ENCODE data around the gene MSX2.

Gene MSX2

GRCh38 chr5:174687503-174687902 is 36.9 kb upstream of the MSX2 start:
- Mint-ChIP-seq H3K27me3 (ENCODE audit: low read depth) (peaks cover 76% of the 10 kb centered on the region), H3K27ac (no peak overlapping the region), H3K9me3 (no peaks in the 10 kb centered on the region), H3K4me3 (no peak overlapping the region), H3K4me1 (peaks cover 8% of the 10 kb centered on the region), H3K36me3 (ENCODE audit: low read depth) (no peaks in the 10 kb centered on the region)
- TF ChIP-seq CTCF (IDR thresholded peaks at IDR 0.05; ENCODE audit: unreplicated experiment in 3 of 3), result no peak

- TF ChIP-seq CTCF (IDR thresholded peaks at IDR 0.05; ENCODE audit: unreplicated experiment in 3 of 3), result no peak
- H3K36me3 Mint-ChIP-seq (ENCODE audit: low read depth), result no peaks in the 10 kb centered on the region
- peak overlapping the region; percentile 32 to 53 (median 46) for H3K4me3 Mint-ChIP-seq
- peaks cover 11% of the 10 kb centered on the region for H3K4me1 Mint-ChIP-seq
- H3K9me3 Mint-ChIP-seq, result no peaks in the 10 kb centered on the region
- peaks cover 88% of the 10 kb centered on the region for H3K27me3 Mint-ChIP-seq (ENCODE audit: low read depth)
- no peak overlapping the region for H3K27ac Mint-ChIP-seq
These were observed 35.7 kb upstream of the MSX2 start for GRCh38 chr5:174688441-174689354.

- Mint-ChIP-seq H3K36me3 (ENCODE audit: low read depth) (no peaks in the 10 kb centered on the region), H3K27ac (no peak overlapping the region), H3K9me3 (no peaks in the 10 kb centered on the region), H3K4me1 (peaks cover 11% of the 10 kb centered on the region), H3K4me3 (no peak overlapping the region), H3K27me3 (ENCODE audit: low read depth) (peaks cover 99% of the 10 kb centered on the region)
- no peak for TF ChIP-seq CTCF (IDR thresholded peaks at IDR 0.05; ENCODE audit: unreplicated experiment in 3 of 3)
These were observed 34.1 kb upstream of the MSX2 start for GRCh38 chr5:174690271-174690670.

GRCh38 chr5:174692381-174692780 is 32.0 kb upstream of the MSX2 start:
- no peaks in the 10 kb centered on the region for H3K36me3 Mint-ChIP-seq (ENCODE audit: low read depth)
- no peaks in the 10 kb centered on the region for H3K9me3 Mint-ChIP-seq
- H3K4me1 Mint-ChIP-seq, result peaks cover 11% of the 10 kb centered on the region
- H3K27ac Mint-ChIP-seq, result no peak overlapping the region
- peaks cover 93% of the 10 kb centered on the region for H3K27me3 Mint-ChIP-seq (ENCODE audit: low read depth)
- no peak for TF ChIP-seq CTCF (IDR thresholded peaks at IDR 0.05; ENCODE audit: unreplicated experiment in 3 of 3)
- H3K4me3 Mint-ChIP-seq, result no peak overlapping the region

- Mint-ChIP-seq H3K4me1 (peaks cover 11% of the 10 kb centered on the region), H3K4me3 (peak overlapping the region in 2 of 3 experiments; percentile 36 to 51), H3K9me3 (no peaks in the 10 kb centered on the region), H3K36me3 (ENCODE audit: low read depth) (no peaks in the 10 kb centered on the region), H3K27ac (no peak overlapping the region), H3K27me3 (ENCODE audit: low read depth) (peaks cover 88% of the 10 kb centered on the region)
- no peak for TF ChIP-seq CTCF (IDR thresholded peaks at IDR 0.05; ENCODE audit: unreplicated experiment in 3 of 3)
These were observed 31.4 kb upstream of the MSX2 start for GRCh38 chr5:174692982-174693422.

Measured in nephron (organoid).